Endothelial cell of umbilical vein (primary cell): ENCODE results near the gene FAM222A. TPM values are rescaled to one million over a fixed set of nuclear protein-coding genes. Genes with fewer than 3 reads are reported as not detected.

Experiments
- BruUV-seq: library from RNA; stranded (reverse); fragments of 400-500 nt; replicated peaks from 2 replicates; lab custom pipeline; 2021; lab: Mats Ljungman, UMichigan
- CTCF ChIA-PET: fragments of 300-600, 350-600 bp; sonication (Branson Sonifier 250); formaldehyde crosslinking; loops from one replicate; lab custom pipeline; 2021; ENCODE audit warnings: antibody characterized with exemption, inconsistent platforms; lab: Charles Lee
- POLR2A ChIA-PET: fragments of 300-600, 350-600 bp; sonication (Branson Sonifier 250); formaldehyde crosslinking; loops from one replicate; lab custom pipeline; 2021; ENCODE audit warnings: antibody characterized with exemption, inconsistent platforms; lab: Charles Lee
- DNase-seq: peaks from one replicate; pipeline ENCODE4 v3.0.0-alpha.2; 2011; ENCODE audit warnings: low read depth, low spot score
- FAIRE-seq: peaks from 2 replicates; lab custom pipeline; 2011; peaks lifted over from hg19 to GRCh38; lab: Jason Lieb, UNC
- H2AFZ ChIP-seq: 2 replicates; pipeline ENCODE4 v1.6.0; 2012; ENCODE audit warnings: low read depth, low read length, control low read depth, inconsistent platforms
- H3K27ac ChIP-seq: 2 replicates; pipeline ENCODE4 v1.5.1; 2011; ENCODE audit warnings: low read depth, mild to moderate bottlenecking, control low read depth, low read length, moderate library complexity; ENCODE audit not compliant: insufficient read depth
- H3K27me3 ChIP-seq, 2 experiments: 2 replicates each; pipeline versions ENCODE4 v1.6.0 to v1.6.1; 2011; ENCODE audit warnings: low read length in 2 of 2, mixed read lengths in 1 of 2; ENCODE audit not compliant: control insufficient read depth in 2 of 2, insufficient read depth in 2 of 2
- H3K36me3 ChIP-seq, 2 experiments: 2 replicates in 1 of 2; 3 replicates in 1 of 2; pipeline ENCODE4 v1.5.1; 2011; ENCODE audit warnings: low read length in 2 of 2, mild to moderate bottlenecking in 1 of 2, moderate library complexity in 1 of 2; ENCODE audit not compliant: control insufficient read depth in 2 of 2, insufficient read depth in 2 of 2; ENCODE audit errors: extremely low read depth in 1 of 2
- H3K4me1 ChIP-seq: 3 replicates; pipeline ENCODE4 v1.5.1; 2011; ENCODE audit warnings: mild to moderate bottlenecking, low read length; ENCODE audit not compliant: control insufficient read depth, insufficient read depth; ENCODE audit errors: extremely low read depth
- H3K4me2 ChIP-seq: 2 replicates; pipeline ENCODE4 v1.6.1; 2011; ENCODE audit warnings: low read length, control low read depth, mixed read lengths; ENCODE audit not compliant: insufficient read depth
- H3K4me3 ChIP-seq, 3 experiments: fragments of 200-600 bp in 1 of 3; sonication (generic), shearing (Covaris generic) in 1 of 3; replicated peaks in 1 of 3; 2 replicates each; pipeline ENCODE4 v1.5.1; 2011 to 2016; ENCODE audit warnings: control low read depth in 3 of 3, low read length in 3 of 3, mild to moderate bottlenecking in 2 of 3, inconsistent platforms in 1 of 3, low read depth in 1 of 3, moderate library complexity in 1 of 3; ENCODE audit not compliant: insufficient read depth in 1 of 3
- H3K79me2 ChIP-seq: 2 replicates; pipeline ENCODE4 v1.6.0; 2012; ENCODE audit warnings: low read length, inconsistent platforms; ENCODE audit not compliant: control insufficient read depth, insufficient read depth
- H3K9ac ChIP-seq: replicated peaks from 2 replicates; pipeline ENCODE3; 2011; ENCODE audit warnings: low read length, control low read depth; ENCODE audit not compliant: insufficient read depth; ENCODE audit errors: extremely low read depth
- H3K9me1 ChIP-seq: replicated peaks from 3 replicates; pipeline ENCODE4 v1.6.0; 2011; ENCODE audit warnings: mild to moderate bottlenecking, low read length; ENCODE audit not compliant: control insufficient read depth, insufficient read depth; ENCODE audit errors: extremely low read depth
- H3K9me3 ChIP-seq: replicated peaks from 2 replicates; pipeline ENCODE4 v1.5.1; 2012; ENCODE audit warnings: low read length, inconsistent platforms; ENCODE audit not compliant: control insufficient read depth, insufficient read depth
- H4K20me1 ChIP-seq: replicated peaks from 2 replicates; pipeline ENCODE3; 2011; ENCODE audit warnings: mild to moderate bottlenecking, low read length; ENCODE audit not compliant: control insufficient read depth, insufficient read depth; ENCODE audit errors: extremely low read depth
- CTCF ChIP-seq, 2 donors: IDR thresholded peaks; 1 replicate in 1 of 2; 2 replicates in 1 of 2; pipeline ENCODE4 v1.5.1; 2011; ENCODE audit warnings: low read length in 2 of 2, mild to moderate bottlenecking in 2 of 2, moderate library complexity in 2 of 2, control low read depth in 1 of 2, inconsistent platforms in 1 of 2, low read depth in 1 of 2; ENCODE audit not compliant: insufficient read depth in 1 of 2; ENCODE audit errors: extremely low read depth in 1 of 2
- EZH2 ChIP-seq: IDR thresholded peaks from 2 replicates; pipeline ENCODE4 v1.6.1; 2012; ENCODE audit warnings: borderline replicate concordance, low read depth, mild to moderate bottlenecking, moderate library complexity, low read length, inconsistent platforms; ENCODE audit not compliant: severe bottlenecking
- FOS ChIP-seq: IDR thresholded peaks from 2 replicates; pipeline ENCODE4 v1.6.1; 2011; ENCODE audit warnings: mild to moderate bottlenecking, low read length, moderate library complexity, borderline replicate concordance; ENCODE audit not compliant: insufficient read depth
- GATA2 ChIP-seq: IDR thresholded peaks from 2 replicates; pipeline ENCODE4 v1.7.0; 2011; ENCODE audit warnings: low read depth, mild to moderate bottlenecking, moderate library complexity, mixed read lengths, low read length; ENCODE audit not compliant: insufficient read length, insufficient read depth
- JUN ChIP-seq: IDR thresholded peaks from 2 replicates; pipeline ENCODE4 v1.6.1; 2011; ENCODE audit warnings: borderline replicate concordance, low read depth; ENCODE audit not compliant: insufficient read length, insufficient read depth
- MAX ChIP-seq: IDR thresholded peaks from 2 replicates; pipeline ENCODE4 v1.6.1; 2011; ENCODE audit not compliant: insufficient read depth, insufficient read length
- MYC ChIP-seq: IDR thresholded peaks from one replicate; pipeline ENCODE4 v1.6.1; 2011; ENCODE audit warnings: mild to moderate bottlenecking, low read depth, low read length
- POLR2A ChIP-seq: IDR thresholded peaks from 2 replicates; pipeline ENCODE4 v1.6.1; 2012; ENCODE audit warnings: low read depth, mild to moderate bottlenecking, control low read depth, low read length
- POLR2AphosphoS5 ChIP-seq: IDR thresholded peaks from 2 replicates; pipeline ENCODE4 v1.6.1; 2012; ENCODE audit warnings: low read depth, mild to moderate bottlenecking, control low read depth, low read length, moderate library complexity; ENCODE audit not compliant: insufficient read depth
- dilution Hi-C: fragments of 300-500 bp; cut with MboI; formaldehyde crosslinking; loops from one replicate; pipeline ENCODE4 v1.15.0; 2019; ENCODE audit warnings: low sequenced_read_pairs; ENCODE audit not compliant: extremely low pct_ligation_motif_present
- intact Hi-C: fragments of 100-400 bp; cut with micrococcal nuclease; formaldehyde crosslinking; loops from one replicate; pipeline ENCODE4 v1.10.0; 2022
- polyA plus RNA-seq, 4 experiments: library from polyadenylated mRNA; depleted of rRNA in 3 of 4; stranded (reverse) in 3 of 4; unstranded in 1 of 4; fragments of >200 nt; gene quantifications; 2 replicates each; pipeline versions ENCODE4 v1.2.1 to v1.2.3, GENCODE V29; 2011 to 2012; ENCODE audit warnings: missing spikeins in 1 of 4
- total RNA-seq: library from RNA; stranded (reverse); gene quantifications from 2 replicates; pipeline ENCODE4 v1.2.3, GENCODE V29; 2021

FAM222A gene
- total and polyA plus RNA-seq, 2 donors (not counting 3 experiments of a cell fraction or from before 2014, with no cell fraction given) = 0.62 to 1.7 TPM

GRCh38 chr12:109726511-109727038 is 12.9 kb downstream of the FAM222A start:
- H3K27ac ChIP-seq = no peak overlapping the region
- no peaks in the 10 kb centered on the region for H3K9me3 ChIP-seq
- intact Hi-C loops (no loop called here), dilution Hi-C loops (no loop called here)
- BruUV-seq = no TSS peak
- DNase-seq = no peak
- no peaks in the 10 kb centered on the region for H3K27me3 ChIP-seq
- no peak overlapping the region for H2AFZ ChIP-seq
- no peaks in the 10 kb centered on the region for H3K9me1 ChIP-seq
- FAIRE-seq = no peak
- ChIA-PET CTCF (no interaction called here), POLR2A (no interaction called here)
- H3K79me2 ChIP-seq = no peaks in the 10 kb centered on the region
- H3K4me2 ChIP-seq = no peak overlapping the region
- H3K9ac ChIP-seq = no peak overlapping the region
- no peaks in the 10 kb centered on the region for H3K36me3 ChIP-seq
- H3K4me3 ChIP-seq = no peak overlapping the region
- H3K4me1 ChIP-seq = no peaks in the 10 kb centered on the region
- H4K20me1 ChIP-seq = no peaks in the 10 kb centered on the region
- TF ChIP-seq JUN (no peak), FOS (no peak), MYC (no peak), EZH2 (no peak), POLR2AphosphoS5 (no peak), GATA2 (no peak), POLR2A (no peak), MAX (no peak), CTCF (IDR thresholded peaks at IDR 0.05; ENCODE audit: extremely low read depth in 1 of 2, insufficient read depth in 1 of 2, low read depth in 1 of 2, low read length in 2 of 2) (no peak)
